ENCODE data around the gene RNU6-9. TPM values are rescaled to one million over a fixed set of nuclear protein-coding genes. Genes with fewer than 3 reads are reported as not detected.
A peak's percentile ranks its signal among the peaks of the same experiment; 100 is the strongest.

Gene RNU6-9
- total RNA-seq, 2 experiments from 2014 or later, result not detected

- Mint-ChIP-seq H3K9me3 (no peaks in the 10 kb centered on the region), H3K4me1 (ENCODE audit: low read depth) (peaks cover 20% of the 10 kb centered on the region), H3K27ac (peak overlapping the region; percentile 22), H3K4me3 (peak overlapping the region; percentile 77), H3K36me3 (ENCODE audit: low read depth) (no peaks in the 10 kb centered on the region), H3K27me3 (no peaks in the 10 kb centered on the region)
- POLR2A ChIA-PET, result interaction anchor here (0.8 to 1.7 kb wide), 4 partner anchors 25 to 73 kb away, joined by 3 to 4 read pairs (median 3); no protein-coding TSS in a partner anchor
- Histone ChIP-seq H3K36me3 (ENCODE audit: insufficient read depth, low read length) (no peaks in the 10 kb centered on the region), H3K4me3 (ENCODE audit: low read length) (peak overlapping the region; percentile 19), H3K27me3 (ENCODE audit: control insufficient read depth in 1 of 2, insufficient read depth in 2 of 2, low read length in 2 of 2) (no peaks in the 10 kb centered on the region), H3K9me3 (ENCODE audit: control insufficient read depth in 1 of 2, insufficient read depth in 1 of 2, low read length in 2 of 2) (peaks cover 0 to 11% of the 10 kb centered on the region in 2 experiments), H3K27ac (ENCODE audit: low read depth in 1 of 2, low read length in 2 of 2) (peak overlapping the region in 1 of 2 donors; percentile 41), H3K4me1 (ENCODE audit: insufficient read depth, low read length) (peaks cover 41% of the 10 kb centered on the region)
- peak; percentile 79 for ATAC-seq (ENCODE audit: poor library complexity)
- TF ChIP-seq, protein P1, sequence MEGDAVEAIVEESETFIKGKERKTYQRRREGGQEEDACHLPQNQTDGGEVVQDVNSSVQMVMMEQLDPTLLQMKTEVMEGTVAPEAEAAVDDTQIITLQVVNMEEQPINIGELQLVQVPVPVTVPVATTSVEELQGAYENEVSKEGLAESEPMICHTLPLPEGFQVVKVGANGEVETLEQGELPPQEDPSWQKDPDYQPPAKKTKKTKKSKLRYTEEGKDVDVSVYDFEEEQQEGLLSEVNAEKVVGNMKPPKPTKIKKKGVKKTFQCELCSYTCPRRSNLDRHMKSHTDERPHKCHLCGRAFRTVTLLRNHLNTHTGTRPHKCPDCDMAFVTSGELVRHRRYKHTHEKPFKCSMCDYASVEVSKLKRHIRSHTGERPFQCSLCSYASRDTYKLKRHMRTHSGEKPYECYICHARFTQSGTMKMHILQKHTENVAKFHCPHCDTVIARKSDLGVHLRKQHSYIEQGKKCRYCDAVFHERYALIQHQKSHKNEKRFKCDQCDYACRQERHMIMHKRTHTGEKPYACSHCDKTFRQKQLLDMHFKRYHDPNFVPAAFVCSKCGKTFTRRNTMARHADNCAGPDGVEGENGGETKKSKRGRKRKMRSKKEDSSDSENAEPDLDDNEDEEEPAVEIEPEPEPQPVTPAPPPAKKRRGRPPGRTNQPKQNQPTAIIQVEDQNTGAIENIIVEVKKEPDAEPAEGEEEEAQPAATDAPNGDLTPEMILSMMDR (IDR thresholded peaks at IDR 0.05), result no peak
- intact Hi-C loops (cut with DNase I, micrococcal nuclease), result no loop called here
- peak in 8 of 14 experiments; percentile 29 to 73 (median 52) for DNase-seq
- CTCF ChIA-PET, result no interaction called here
These were observed 39.6 kb downstream of the RNU6-9 start for GRCh38 chr19:932648-933552.

DNA sequence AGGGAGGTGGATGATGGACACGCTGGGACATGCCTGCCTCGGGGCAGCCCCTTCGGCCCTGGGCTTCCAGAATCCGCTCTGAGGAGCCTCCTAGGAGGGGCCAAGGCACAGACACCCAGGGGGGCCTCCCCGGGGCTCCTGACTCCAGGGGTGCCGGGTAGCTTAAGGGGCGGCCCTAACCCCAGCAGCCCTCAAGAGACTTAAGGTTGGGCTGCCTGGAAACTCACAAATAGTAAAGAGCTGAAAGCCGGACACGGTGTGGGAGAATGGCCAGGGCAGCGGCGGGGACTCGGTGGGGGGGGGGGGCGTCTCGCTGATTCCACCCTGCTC lies 40.2 kb downstream of the RNU6-9 start:
- POLR2A ChIA-PET, result interaction anchor here (0.8 to 1.7 kb wide), 3 partner anchors 50 to 73 kb away, joined by 3 to 4 read pairs (median 3); no protein-coding TSS in a partner anchor
- TF ChIP-seq, protein P1 (IDR thresholded peaks at IDR 0.05), result no peak
- DNase-seq (no peak), ATAC-seq (ENCODE audit: poor library complexity) (no peak)
- Mint-ChIP-seq H3K9me3 (no peaks in the 10 kb centered on the region), H3K36me3 (ENCODE audit: low read depth) (no peaks in the 10 kb centered on the region), H3K4me3 (no peak overlapping the region), H3K4me1 (ENCODE audit: low read depth) (peaks cover 26% of the 10 kb centered on the region), H3K27me3 (no peaks in the 10 kb centered on the region), H3K27ac (no peak overlapping the region)
- intact Hi-C loops (cut with DNase I, micrococcal nuclease), result no loop called here
- CTCF ChIA-PET, result no interaction called here
- Histone ChIP-seq H3K4me3 (ENCODE audit: low read length) (no peak overlapping the region), H3K27me3 (ENCODE audit: control insufficient read depth in 1 of 2, insufficient read depth in 2 of 2, low read length in 2 of 2) (no peaks in the 10 kb centered on the region), H3K9me3 (ENCODE audit: control insufficient read depth in 1 of 2, insufficient read depth in 1 of 2, low read length in 2 of 2) (peaks cover 0 to 12% of the 10 kb centered on the region in 2 experiments), H3K27ac (ENCODE audit: low read depth in 1 of 2, low read length in 2 of 2) (no peak overlapping the region), H3K36me3 (ENCODE audit: insufficient read depth, low read length) (no peaks in the 10 kb centered on the region), H3K4me1 (ENCODE audit: insufficient read depth, low read length) (peaks cover 44% of the 10 kb centered on the region)

GRCh38 chr19:934197-934840 lies 41.0 kb downstream of the RNU6-9 start:
- no peaks in the 10 kb centered on the region for H3K27me3 Mint-ChIP-seq
- POLR2A ChIA-PET, result no interaction called here
- H3K27ac Mint-ChIP-seq, result no peak overlapping the region
- no peak overlapping the region for H3K27ac ChIP-seq (ENCODE audit: low read depth in 1 of 2, low read length in 2 of 2)
- peaks cover 46% of the 10 kb centered on the region for H3K4me1 ChIP-seq (ENCODE audit: insufficient read depth, low read length)
- H3K36me3 ChIP-seq (ENCODE audit: insufficient read depth, low read length), result no peaks in the 10 kb centered on the region
- peaks cover 0 to 12% of the 10 kb centered on the region in 2 experiments for H3K9me3 ChIP-seq (ENCODE audit: control insufficient read depth in 1 of 2, insufficient read depth in 1 of 2, low read length in 2 of 2)
- no peaks in the 10 kb centered on the region for H3K27me3 ChIP-seq (ENCODE audit: control insufficient read depth in 1 of 2, insufficient read depth in 2 of 2, low read length in 2 of 2)
- no peaks in the 10 kb centered on the region for H3K9me3 Mint-ChIP-seq
- peaks cover 28% of the 10 kb centered on the region for H3K4me1 Mint-ChIP-seq (ENCODE audit: low read depth)
- no peaks in the 10 kb centered on the region for H3K36me3 Mint-ChIP-seq (ENCODE audit: low read depth)
- TF ChIP-seq, protein P1 (IDR thresholded peaks at IDR 0.05), result no peak
- intact Hi-C loops (cut with DNase I, micrococcal nuclease), result no loop called here
- DNase-seq (no peak), ATAC-seq (ENCODE audit: poor library complexity) (no peak)
- CTCF ChIA-PET, result no interaction called here
- H3K4me3 ChIP-seq (ENCODE audit: low read length), result no peak overlapping the region
- H3K4me3 Mint-ChIP-seq, result no peak overlapping the region
